HCT116 (cell line): ENCODE data around the gene CREG2. TPM values are rescaled to one million over a fixed set of nuclear protein-coding genes. Genes with fewer than 3 reads are reported as not detected.

ENCODE experiments used
- ATAC-seq: fragments of 200-7000 bp; cut with Tn5 transposase; 2 replicates; pipeline ENCODE4 v1.9.1; 2020; ENCODE audit warnings: mild to moderate bottlenecking, moderate library complexity
- BruUV-seq: library from RNA; stranded (reverse); fragments of 400-500 nt; replicated peaks from 2 replicates; lab custom pipeline; 2021; lab: Mats Ljungman, UMichigan
- CTCF ChIA-PET: fragments of 300-600 bp; sonication (Branson Sonifier 250); formaldehyde crosslinking; loops from one replicate; lab custom pipeline; 2021; ENCODE audit warnings: antibody characterized with exemption; lab: Charles Lee
- POLR2A ChIA-PET: fragments of 300-600, 350-600 bp; sonication (Branson Sonifier 250); formaldehyde crosslinking; loops from one replicate; lab custom pipeline; 2021; ENCODE audit warnings: antibody characterized with exemption; lab: Charles Lee
- RAD21 ChIA-PET, 2 experiments: fragments of 300-600 bp; sonication (Branson Sonifier 250); formaldehyde crosslinking; loops; one replicate each; lab custom pipeline; 2023; ENCODE audit warnings: low total read pairs in 2 of 2; ENCODE audit not compliant: uncharacterized antibody in 2 of 2, unreplicated experiment in 2 of 2, low non-redundant PET in 1 of 2; lab: Charles Lee
- DNase-seq: peaks from one replicate; pipeline ENCODE4 v3.0.0-alpha.2; 2010; ENCODE audit warnings: low read depth, low spot score
- H2AFZ ChIP-seq: fragments of 200-600 bp; shearing (Covaris generic), sonication (generic); 2 replicates; pipeline ENCODE4 v1.6.1; 2017; ENCODE audit warnings: low read depth, mixed run types, mixed read lengths, antibody characterized with exemption, low read length; ENCODE audit not compliant: poor library complexity, severe bottlenecking
- H3K27ac ChIP-seq: 2 replicates; pipeline ENCODE4 v1.5.1; 2012; ENCODE audit warnings: low read depth, low read length
- H3K27me3 ChIP-seq: fragments of 200-600 bp; sonication (generic); 2 replicates; pipeline ENCODE4 v1.6.1; 2016; ENCODE audit warnings: mixed run types, low read length, mixed read lengths; ENCODE audit not compliant: insufficient read depth
- H3K36me3 ChIP-seq, 2 experiments: fragments of 200-500 bp in 1 of 2; fragments of 200-600 bp in 1 of 2; sonication (Bioruptor generic) in 1 of 2; sonication (generic) in 1 of 2; 2 replicates each; pipeline versions ENCODE4 v1.5.1 to v1.6.1; 2014 to 2016; ENCODE audit warnings: low read length in 2 of 2, inconsistent platforms in 1 of 2, mixed read lengths in 1 of 2, mixed run types in 1 of 2; ENCODE audit not compliant: insufficient read depth in 2 of 2, control insufficient read depth in 1 of 2
- H3K4me1 ChIP-seq, 2 experiments: fragments of 200-600 bp in 1 of 2; sonication (generic) in 1 of 2; 2 replicates each; pipeline versions ENCODE4 v1.5.1 to v1.6.1; 2012 to 2017; ENCODE audit warnings: low read length in 2 of 2, inconsistent platforms in 1 of 2, mild to moderate bottlenecking in 1 of 2, mixed read lengths in 1 of 2, mixed run types in 1 of 2, moderate library complexity in 1 of 2; ENCODE audit not compliant: insufficient read depth in 2 of 2, control insufficient read depth in 1 of 2
- H3K4me2 ChIP-seq: fragments of 200-600 bp; sonication (generic); 2 replicates; pipeline ENCODE4 v1.6.1; 2017; ENCODE audit warnings: mixed run types, low read length, mixed read lengths
- H3K4me3 ChIP-seq, 2 experiments: fragments of 200-600 bp in 1 of 2; sonication (generic) in 1 of 2; replicated peaks in 1 of 2; 2 replicates each; pipeline ENCODE4 v1.5.1; 2011 to 2016; ENCODE audit warnings: low read length in 2 of 2, control low read depth in 1 of 2, low read depth in 1 of 2, mild to moderate bottlenecking in 1 of 2, mixed read lengths in 1 of 2, mixed run types in 1 of 2
- H3K79me2 ChIP-seq: fragments of 200-600 bp; sonication (generic); 2 replicates; pipeline ENCODE4 v1.6.1; 2017; ENCODE audit warnings: mild to moderate bottlenecking, mixed run types, low read length, moderate library complexity, mixed read lengths; ENCODE audit not compliant: insufficient read depth
- H3K9ac ChIP-seq: fragments of 200-600 bp; sonication (generic); 2 replicates; pipeline ENCODE4 v1.6.1; 2016; ENCODE audit warnings: low read length, mixed read lengths
- H3K9me2 ChIP-seq: fragments of 200-600 bp; sonication (generic), shearing (Covaris generic); 2 replicates; pipeline ENCODE4 v1.6.1; 2017; ENCODE audit warnings: mixed run types, mild to moderate bottlenecking, moderate library complexity; ENCODE audit not compliant: insufficient read depth
- H3K9me3 ChIP-seq, 2 experiments: fragments of 200-500 bp in 1 of 2; fragments of 200-600 bp in 1 of 2; sonication (Bioruptor generic) in 1 of 2; sonication (generic) in 1 of 2; 2 replicates each; pipeline ENCODE4 v1.6.1; 2014 to 2017; ENCODE audit warnings: low read length in 2 of 2, mixed read lengths in 2 of 2, inconsistent platforms in 1 of 2, low read depth in 1 of 2, mild to moderate bottlenecking in 1 of 2, mixed run types in 1 of 2, moderate library complexity in 1 of 2; ENCODE audit not compliant: control insufficient read depth in 1 of 2, insufficient read depth in 1 of 2
- H4K20me1 ChIP-seq: fragments of 200-600 bp; sonication (generic), shearing (Covaris generic); 2 replicates; pipeline ENCODE4 v1.6.1; 2017; ENCODE audit warnings: mixed run types, mild to moderate bottlenecking, moderate library complexity; ENCODE audit not compliant: insufficient read depth
- CBX3 ChIP-seq: IDR thresholded peaks from 2 replicates; pipeline ENCODE4 v1.6.1; 2012; ENCODE audit warnings: low read depth
- CEBPB ChIP-seq: IDR thresholded peaks from 2 replicates; pipeline ENCODE4 v1.6.1; 2012; ENCODE audit warnings: low read depth
- EGR1 ChIP-seq: IDR thresholded peaks from 2 replicates; pipeline ENCODE4 v1.6.1; 2012; ENCODE audit warnings: low read depth
- EZH2 ChIP-seq: fragments of 200-600 bp; sonication (generic); IDR thresholded peaks from 2 replicates; pipeline ENCODE4 v1.6.1; 2017; ENCODE audit warnings: antibody characterized with exemption, mixed run types
- EZH2phosphoT487 ChIP-seq: fragments of 200-600 bp; IDR thresholded peaks from 2 replicates; pipeline ENCODE4 v1.6.1; 2018; ENCODE audit warnings: antibody characterized with exemption, borderline replicate concordance
- FOSL1 ChIP-seq: IDR thresholded peaks from 2 replicates; pipeline ENCODE4 v1.6.1; 2012; ENCODE audit warnings: low read depth
- POLR2AphosphoS5 ChIP-seq: IDR thresholded peaks from 2 replicates; pipeline ENCODE4 v1.6.1; 2011; ENCODE audit warnings: mild to moderate bottlenecking, low read depth, low read length, moderate library complexity
- RAD21 ChIP-seq: IDR thresholded peaks from 2 replicates; pipeline ENCODE4 v1.6.1; 2012; ENCODE audit warnings: low read depth, mild to moderate bottlenecking
- SIN3A ChIP-seq: IDR thresholded peaks from 2 replicates; pipeline ENCODE4 v1.6.1; 2012; ENCODE audit warnings: low read depth
- SP1 ChIP-seq: IDR thresholded peaks from 2 replicates; pipeline ENCODE4 v1.6.1; 2012; ENCODE audit warnings: low read depth
- SRF ChIP-seq: IDR thresholded peaks from 2 replicates; pipeline ENCODE4 v1.6.1; 2012; ENCODE audit warnings: low read depth
- TCF7L2 ChIP-seq: IDR thresholded peaks from 2 replicates; pipeline ENCODE4 v1.7.0; 2011; ENCODE audit warnings: borderline replicate concordance, inconsistent platforms; ENCODE audit not compliant: insufficient read depth, insufficient read length; ENCODE audit errors: extremely low read depth
- YY1 ChIP-seq: IDR thresholded peaks from 2 replicates; pipeline ENCODE4 v1.6.1; 2011; ENCODE audit warnings: low read length, low read depth, moderate library complexity, mild to moderate bottlenecking; ENCODE audit not compliant: insufficient replicate concordance; ENCODE audit errors: extremely low read depth
- ZFX ChIP-seq: fragments of 450-650 bp; IDR thresholded peaks from 2 replicates; pipeline ENCODE4 v1.6.1; 2017
- ZNF274 ChIP-seq: fragments of 200-500 bp; sonication (Bioruptor generic); IDR thresholded peaks from 2 replicates; pipeline ENCODE4 v1.6.1; 2014; ENCODE audit warnings: mild to moderate bottlenecking, low read depth, low read length, inconsistent platforms
- intact Hi-C: fragments of 100-400 bp; cut with micrococcal nuclease; formaldehyde crosslinking; loops from 2 replicates; pipeline ENCODE4 v1.10.0; 2022
- total RNA-seq: library from RNA; stranded (reverse); gene quantifications from one replicate; pipeline ENCODE4 v1.2.1, GENCODE V29; 2021; ENCODE audit not compliant: unreplicated experiment
- TF ChIP-seq, protein P1 (sequence below), 3 experiments: fragments of 200-600 bp in 1 of 3; sonication (generic) in 1 of 3; IDR thresholded peaks in 2 of 3; conservative IDR thresholded peaks in 1 of 3; 2 replicates each; pipeline ENCODE4 v1.5.1; 2012 to 2017; ENCODE audit warnings: low read depth in 2 of 3, low read length in 2 of 3, antibody characterized with exemption in 1 of 3, borderline replicate concordance in 1 of 3, control low read depth in 1 of 3, mild to moderate bottlenecking in 1 of 3, mixed read lengths in 1 of 3, mixed run types in 1 of 3, moderate library complexity in 1 of 3; ENCODE audit not compliant: insufficient read depth in 1 of 3
- TF ChIP-seq, protein P2 (sequence below): IDR thresholded peaks from 2 replicates; pipeline ENCODE4 v1.6.1; 2011; ENCODE audit warnings: mild to moderate bottlenecking, low read length, moderate library complexity; ENCODE audit not compliant: insufficient replicate concordance; ENCODE audit errors: extremely low read depth
- TF ChIP-seq, protein P3 (sequence below): IDR thresholded peaks from 2 replicates; pipeline ENCODE4 v1.6.1; 2012
- TF ChIP-seq, protein P4 (sequence below): IDR thresholded peaks from 2 replicates; pipeline ENCODE4 v1.6.1; 2012; ENCODE audit warnings: low read depth

Gene CREG2
- total RNA-seq, 1 experiment from 2014 or later, result 0.12 TPM

DNA sequence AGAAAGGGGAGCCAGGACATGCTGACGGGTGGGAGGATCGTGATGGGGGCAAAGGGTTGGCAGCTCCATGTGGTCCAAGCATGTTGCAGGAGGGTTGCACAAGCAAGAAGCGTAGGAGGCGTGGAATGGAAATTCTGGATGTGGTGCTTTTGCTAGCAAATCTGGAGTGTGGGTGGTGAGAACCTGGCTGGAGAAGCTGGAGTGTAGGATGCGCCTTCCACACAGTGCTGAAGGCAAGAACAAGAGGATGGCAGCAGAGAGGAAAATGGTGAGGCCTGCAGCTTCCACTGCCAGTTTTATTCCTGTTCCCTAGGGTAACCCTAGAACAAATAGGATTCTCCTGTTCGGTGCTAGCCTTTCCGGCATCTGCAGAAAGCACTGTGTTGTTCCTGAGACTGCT, 22.4 kb downstream of the CREG2 start (continued):
- no peak for TF ChIP-seq YY1

DNA sequence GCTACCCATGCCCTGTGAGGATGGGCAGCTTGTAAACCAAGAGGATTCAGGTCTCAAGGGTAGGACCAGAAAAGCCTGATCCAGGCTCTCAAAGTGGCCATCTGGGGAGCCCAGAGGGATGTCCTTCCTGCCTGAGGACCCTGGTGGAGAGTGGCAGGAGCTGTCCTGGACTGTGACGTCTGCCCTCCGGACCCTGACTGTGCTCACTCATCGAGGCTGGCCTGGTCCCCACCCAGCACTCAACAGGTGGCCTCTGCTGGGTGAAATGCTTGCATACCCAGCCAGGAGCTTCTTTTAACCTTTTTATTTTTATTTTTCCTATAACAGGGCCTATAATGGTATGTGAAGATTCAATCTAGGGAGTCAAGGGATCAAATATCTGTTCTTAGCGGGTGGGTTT, 24.5 kb downstream of the CREG2 start:
- ChIA-PET CTCF (interaction anchor here (1.0 to 2.5 kb wide), 2 partner anchors 21 to 25 kb away, joined by 4 to 14 read pairs; partner anchors contain the start of gene CREG2), RAD21 (no interaction called here), POLR2A (no interaction called here)
- Histone ChIP-seq H2AFZ (no peak overlapping the region), H3K9me2 (no peaks in the 10 kb centered on the region), H3K4me3 (no peak overlapping the region), H3K4me1 (peaks cover 39 to 42% of the 10 kb centered on the region in 2 experiments), H3K36me3 (no peaks in the 10 kb centered on the region), H3K4me2 (peak overlapping the region; percentile 68), H3K27ac (no peak overlapping the region), H3K27me3 (no peaks in the 10 kb centered on the region), H4K20me1 (no peaks in the 10 kb centered on the region), H3K9me3 (no peaks in the 10 kb centered on the region), H3K9ac (no peak overlapping the region), H3K79me2 (no peaks in the 10 kb centered on the region)
- BruUV-seq, result no TSS peak
- intact Hi-C loops, result no loop called here
- DNase-seq (no peak), ATAC-seq (0 out of 2 replicates have a peak, but pooled peaks have one; percentile 2)
- TF ChIP-seq POLR2AphosphoS5 (no peak), ZNF274 (no peak), YY1 (no peak), RAD21 (no peak), ZFX (no peak), CEBPB (no peak), TCF7L2 (no peak), FOSL1 (no peak), SIN3A (no peak), EZH2phosphoT487 (no peak), CBX3 (no peak), SRF (no peak), EGR1 (no peak), SP1 (no peak), EZH2 (no peak)
- TF ChIP-seq, protein P1, sequence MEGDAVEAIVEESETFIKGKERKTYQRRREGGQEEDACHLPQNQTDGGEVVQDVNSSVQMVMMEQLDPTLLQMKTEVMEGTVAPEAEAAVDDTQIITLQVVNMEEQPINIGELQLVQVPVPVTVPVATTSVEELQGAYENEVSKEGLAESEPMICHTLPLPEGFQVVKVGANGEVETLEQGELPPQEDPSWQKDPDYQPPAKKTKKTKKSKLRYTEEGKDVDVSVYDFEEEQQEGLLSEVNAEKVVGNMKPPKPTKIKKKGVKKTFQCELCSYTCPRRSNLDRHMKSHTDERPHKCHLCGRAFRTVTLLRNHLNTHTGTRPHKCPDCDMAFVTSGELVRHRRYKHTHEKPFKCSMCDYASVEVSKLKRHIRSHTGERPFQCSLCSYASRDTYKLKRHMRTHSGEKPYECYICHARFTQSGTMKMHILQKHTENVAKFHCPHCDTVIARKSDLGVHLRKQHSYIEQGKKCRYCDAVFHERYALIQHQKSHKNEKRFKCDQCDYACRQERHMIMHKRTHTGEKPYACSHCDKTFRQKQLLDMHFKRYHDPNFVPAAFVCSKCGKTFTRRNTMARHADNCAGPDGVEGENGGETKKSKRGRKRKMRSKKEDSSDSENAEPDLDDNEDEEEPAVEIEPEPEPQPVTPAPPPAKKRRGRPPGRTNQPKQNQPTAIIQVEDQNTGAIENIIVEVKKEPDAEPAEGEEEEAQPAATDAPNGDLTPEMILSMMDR (IDR thresholded peaks at IDR 0.05 in 2 of 3, conservative IDR thresholded peaks at IDR 0.05 in 1 of 3; ENCODE audit: borderline replicate concordance in 1 of 3, insufficient read depth in 1 of 3, low read depth in 2 of 3, low read length in 2 of 3), result no peak
- TF ChIP-seq, protein P2, sequence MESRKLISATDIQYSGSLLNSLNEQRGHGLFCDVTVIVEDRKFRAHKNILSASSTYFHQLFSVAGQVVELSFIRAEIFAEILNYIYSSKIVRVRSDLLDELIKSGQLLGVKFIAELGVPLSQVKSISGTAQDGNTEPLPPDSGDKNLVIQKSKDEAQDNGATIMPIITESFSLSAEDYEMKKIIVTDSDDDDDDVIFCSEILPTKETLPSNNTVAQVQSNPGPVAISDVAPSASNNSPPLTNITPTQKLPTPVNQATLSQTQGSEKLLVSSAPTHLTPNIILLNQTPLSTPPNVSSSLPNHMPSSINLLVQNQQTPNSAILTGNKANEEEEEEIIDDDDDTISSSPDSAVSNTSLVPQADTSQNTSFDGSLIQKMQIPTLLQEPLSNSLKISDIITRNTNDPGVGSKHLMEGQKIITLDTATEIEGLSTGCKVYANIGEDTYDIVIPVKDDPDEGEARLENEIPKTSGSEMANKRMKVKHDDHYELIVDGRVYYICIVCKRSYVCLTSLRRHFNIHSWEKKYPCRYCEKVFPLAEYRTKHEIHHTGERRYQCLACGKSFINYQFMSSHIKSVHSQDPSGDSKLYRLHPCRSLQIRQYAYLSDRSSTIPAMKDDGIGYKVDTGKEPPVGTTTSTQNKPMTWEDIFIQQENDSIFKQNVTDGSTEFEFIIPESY, result no peak
- TF ChIP-seq, protein P3, sequence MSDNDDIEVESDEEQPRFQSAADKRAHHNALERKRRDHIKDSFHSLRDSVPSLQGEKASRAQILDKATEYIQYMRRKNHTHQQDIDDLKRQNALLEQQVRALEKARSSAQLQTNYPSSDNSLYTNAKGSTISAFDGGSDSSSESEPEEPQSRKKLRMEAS, result no peak
- TF ChIP-seq, protein P4, sequence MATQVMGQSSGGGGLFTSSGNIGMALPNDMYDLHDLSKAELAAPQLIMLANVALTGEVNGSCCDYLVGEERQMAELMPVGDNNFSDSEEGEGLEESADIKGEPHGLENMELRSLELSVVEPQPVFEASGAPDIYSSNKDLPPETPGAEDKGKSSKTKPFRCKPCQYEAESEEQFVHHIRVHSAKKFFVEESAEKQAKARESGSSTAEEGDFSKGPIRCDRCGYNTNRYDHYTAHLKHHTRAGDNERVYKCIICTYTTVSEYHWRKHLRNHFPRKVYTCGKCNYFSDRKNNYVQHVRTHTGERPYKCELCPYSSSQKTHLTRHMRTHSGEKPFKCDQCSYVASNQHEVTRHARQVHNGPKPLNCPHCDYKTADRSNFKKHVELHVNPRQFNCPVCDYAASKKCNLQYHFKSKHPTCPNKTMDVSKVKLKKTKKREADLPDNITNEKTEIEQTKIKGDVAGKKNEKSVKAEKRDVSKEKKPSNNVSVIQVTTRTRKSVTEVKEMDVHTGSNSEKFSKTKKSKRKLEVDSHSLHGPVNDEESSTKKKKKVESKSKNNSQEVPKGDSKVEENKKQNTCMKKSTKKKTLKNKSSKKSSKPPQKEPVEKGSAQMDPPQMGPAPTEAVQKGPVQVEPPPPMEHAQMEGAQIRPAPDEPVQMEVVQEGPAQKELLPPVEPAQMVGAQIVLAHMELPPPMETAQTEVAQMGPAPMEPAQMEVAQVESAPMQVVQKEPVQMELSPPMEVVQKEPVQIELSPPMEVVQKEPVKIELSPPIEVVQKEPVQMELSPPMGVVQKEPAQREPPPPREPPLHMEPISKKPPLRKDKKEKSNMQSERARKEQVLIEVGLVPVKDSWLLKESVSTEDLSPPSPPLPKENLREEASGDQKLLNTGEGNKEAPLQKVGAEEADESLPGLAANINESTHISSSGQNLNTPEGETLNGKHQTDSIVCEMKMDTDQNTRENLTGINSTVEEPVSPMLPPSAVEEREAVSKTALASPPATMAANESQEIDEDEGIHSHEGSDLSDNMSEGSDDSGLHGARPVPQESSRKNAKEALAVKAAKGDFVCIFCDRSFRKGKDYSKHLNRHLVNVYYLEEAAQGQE, result no peak
